NB4 (cell line): ENCODE data around the gene C6orf62.
"Not testable (repeated sequence)": the region's sequence is repeated elsewhere in the genome, so short reads cannot be mapped to it uniquely, and the experiment has no call there.

Experiments
- DNase-seq: peaks from one replicate; pipeline ENCODE4 v3.0.0; 2010; ENCODE audit warnings: low read depth
- H3K4me3 ChIP-seq: one replicate; pipeline ENCODE4 v1.5.1; 2011; ENCODE audit warnings: mild to moderate bottlenecking, low read depth, low read length, moderate library complexity
- CTCF ChIP-seq: IDR thresholded peaks from one replicate; pipeline ENCODE4 v1.5.1; 2012; ENCODE audit warnings: low read depth, low read length
- MAX ChIP-seq: IDR thresholded peaks from 2 replicates; pipeline ENCODE4 v1.6.1; 2011; ENCODE audit warnings: low read depth, low read length
- MYC ChIP-seq: IDR thresholded peaks from 2 replicates; pipeline ENCODE4 v1.6.1; 2011; ENCODE audit warnings: low read depth, low read length
- POLR2A ChIP-seq: IDR thresholded peaks from 2 replicates; pipeline ENCODE4 v1.6.1; 2011; ENCODE audit warnings: mild to moderate bottlenecking; ENCODE audit not compliant: insufficient read length; ENCODE audit errors: extremely low read depth

The C6orf62 gene

GRCh38 chr6:24743944-24744335 is 25.0 kb upstream of the C6orf62 start:
- peak; percentile 57 for DNase-seq
- TF ChIP-seq MAX (no peak), POLR2A (no peak), CTCF (no peak), MYC (no peak)
- no peak overlapping the region for H3K4me3 ChIP-seq

- no peak for TF ChIP-seq CTCF
- H3K4me3 ChIP-seq: no peak overlapping the region
- peak; percentile 78 for DNase-seq
Observed at GRCh38 chr6:24743265-24743943, 24.4 kb upstream of the C6orf62 start.

GRCh38 chr6:24742216-24742738 is 23.3 kb upstream of the C6orf62 start:
- no peak for DNase-seq
- TF ChIP-seq CTCF: no peak
- TF ChIP-seq POLR2A: no peak
- TF ChIP-seq MAX: no peak
- no peak for TF ChIP-seq MYC
- H3K4me3 ChIP-seq: no peak overlapping the region

GRCh38 chr6:24740861-24741260 is 21.9 kb upstream of the C6orf62 start:
- no peak for DNase-seq
- H3K4me3 ChIP-seq: no peak overlapping the region
- no peak for TF ChIP-seq POLR2A

GRCh38 chr6:24738741-24739140 is 19.8 kb upstream of the C6orf62 start:
- DNase-seq: no peak
- no peak for TF ChIP-seq POLR2A
- TF ChIP-seq MAX: no peak
- TF ChIP-seq MYC: no peak
- TF ChIP-seq CTCF: no peak
- no peak overlapping the region for H3K4me3 ChIP-seq

- DNase-seq, H3K4me3 ChIP-seq: not testable (repeated sequence)
Observed at GRCh38 chr6:24734710-24735109, 15.8 kb upstream of the C6orf62 start.

- TF ChIP-seq MAX: no peak
- TF ChIP-seq POLR2A: no peak
- TF ChIP-seq CTCF: no peak
- TF ChIP-seq MYC: no peak
- DNase-seq: no peak
- no peak overlapping the region for H3K4me3 ChIP-seq
Observed at GRCh38 chr6:24734166-24734565, 15.2 kb upstream of the C6orf62 start.

- not testable (repeated sequence) for H3K4me3 ChIP-seq, DNase-seq
Observed at GRCh38 chr6:24731456-24732134, 12.6 kb upstream of the C6orf62 start.

GRCh38 chr6:24730653-24731052 is 11.7 kb upstream of the C6orf62 start:
- DNase-seq, H3K4me3 ChIP-seq: not testable (repeated sequence)
